ENCODE measurements around the gene ZCCHC8.
A peak's percentile ranks its signal among the peaks of the same experiment; 100 is the strongest.
"Not testable (repeated sequence)": the region's sequence is repeated elsewhere in the genome, so short reads cannot be mapped to it uniquely, and the experiment has no call there.

ZCCHC8 gene

GRCh38 chr12:122469856-122470255 lies 30.9 kb downstream of the ZCCHC8 start:
- ATAC-seq = not testable (repeated sequence)

GRCh38 chr12:122467983-122468382 lies 32.7 kb downstream of the ZCCHC8 start:
- no peak for ATAC-seq

GRCh38 chr12:122464317-122465042 lies 36.3 kb downstream of the ZCCHC8 start:
- TF ChIP-seq CREB5 (CRISPR knock-in tag; IDR thresholded peaks at IDR 0.05; ENCODE audit: low read depth) = peak; percentile 61; the same call in 1 of the 2 replicates
- 0 out of 2 replicates have a peak, but pooled peaks have one; percentile 36 for TF ChIP-seq ZFP3 (CRISPR knock-in tag; IDR thresholded peaks at IDR 0.05)
- peak; percentile 65 for TF ChIP-seq ISL1 (CRISPR knock-in tag; IDR thresholded peaks at IDR 0.05)
- peak; percentile 93 for ATAC-seq

More at GRCh38 chr12:122467983-122468382, 32.7 kb downstream of the ZCCHC8 start:
- TF ChIP-seq RARB (CRISPR knock-in tag; IDR thresholded peaks at IDR 0.05) (no peak), SNAI2 (CRISPR knock-in tag; IDR thresholded peaks at IDR 0.05) (no peak), ZFP3 (CRISPR knock-in tag; IDR thresholded peaks at IDR 0.05) (no peak), ZNF565 (CRISPR knock-in tag; conservative IDR thresholded peaks at IDR 0.05; ENCODE audit: low read depth) (no peak), ZFP30 (CRISPR knock-in tag; IDR thresholded peaks at IDR 0.05) (no peak), CSRNP3 (CRISPR knock-in tag; IDR thresholded peaks at IDR 0.05) (no peak), PATZ1 (CRISPR knock-in tag; IDR thresholded peaks at IDR 0.05; ENCODE audit: borderline replicate concordance) (no peak), TSHZ2 (CRISPR knock-in tag; IDR thresholded peaks at IDR 0.05) (no peak), OSR1 (CRISPR knock-in tag; IDR thresholded peaks at IDR 0.05) (no peak), TCF4 (CRISPR knock-in tag; IDR thresholded peaks at IDR 0.05; ENCODE audit: borderline replicate concordance) (no peak), BACH2 (CRISPR knock-in tag; IDR thresholded peaks at IDR 0.05; ENCODE audit: borderline replicate concordance) (no peak), TOX (CRISPR knock-in tag; IDR thresholded peaks at IDR 0.05; ENCODE audit: borderline replicate concordance) (no peak), CSDC2 (CRISPR knock-in tag; IDR thresholded peaks at IDR 0.05) (no peak)

GRCh38 chr12:122460641-122461040 lies 40.1 kb downstream of the ZCCHC8 start:
- ATAC-seq = no peak
- no peak for TF ChIP-seq CSDC2 (CRISPR knock-in tag; IDR thresholded peaks at IDR 0.05)

- ATAC-seq = no peak
- no peak for TF ChIP-seq PATZ1 (CRISPR knock-in tag; IDR thresholded peaks at IDR 0.05; ENCODE audit: borderline replicate concordance)
- TF ChIP-seq TOX (CRISPR knock-in tag; IDR thresholded peaks at IDR 0.05; ENCODE audit: borderline replicate concordance) = no peak
- no peak for TF ChIP-seq POU6F1 (CRISPR knock-in tag; IDR thresholded peaks at IDR 0.05; ENCODE audit: borderline replicate concordance, low read depth)
- no peak for TF ChIP-seq ARNTL (CRISPR knock-in tag; IDR thresholded peaks at IDR 0.05; ENCODE audit: borderline replicate concordance, low read depth)
- no peak for TF ChIP-seq ZC3H10 (CRISPR knock-in tag; IDR thresholded peaks at IDR 0.05)
Measured at GRCh38 chr12:122460061-122460460, 40.7 kb downstream of the ZCCHC8 start.
